Measurements from ENCODE around the gene FLNA.
"Not testable (repeated sequence)": the region's sequence is repeated elsewhere in the genome, so short reads cannot be mapped to it uniquely, and the experiment has no call there.

FLNA gene

GRCh38 chrX:154355776-154356140, 18.7 kb downstream of the FLNA start:
- no peak for DNase-seq

- DNase-seq, result no peak
Observed at GRCh38 chrX:154355094-154355775, 19.2 kb downstream of the FLNA start.

GRCh38 chrX:154354516-154354915, 19.9 kb downstream of the FLNA start:
- no peak for DNase-seq

- no peak for DNase-seq
Observed at GRCh38 chrX:154354013-154354412, 20.4 kb downstream of the FLNA start.

- DNase-seq, result no peak
Observed at GRCh38 chrX:154353172-154353843, 21.1 kb downstream of the FLNA start.

GRCh38 chrX:154352466-154352865, 22.0 kb downstream of the FLNA start:
- DNase-seq, result no peak

- DNase-seq, result no peak
Observed at GRCh38 chrX:154352012-154352401, 22.4 kb downstream of the FLNA start.

- DNase-seq, result no peak
Observed at GRCh38 chrX:154351183-154352011, 23.0 kb downstream of the FLNA start.

- no peak for DNase-seq
Observed at GRCh38 chrX:154350429-154351182, 23.8 kb downstream of the FLNA start.

GRCh38 chrX:154349979-154350378, 24.5 kb downstream of the FLNA start:
- DNase-seq, result no peak

- no peak for DNase-seq
Observed at GRCh38 chrX:154349359-154349935, 25.0 kb downstream of the FLNA start.

GRCh38 chrX:154348646-154349358, 25.6 kb downstream of the FLNA start:
- DNase-seq, result no peak

- no peak for DNase-seq
Observed at GRCh38 chrX:154348114-154348531, 26.3 kb downstream of the FLNA start.

- DNase-seq, result not testable (repeated sequence)
Observed at GRCh38 chrX:154343620-154344019, 30.8 kb downstream of the FLNA start.

GRCh38 chrX:154343063-154343462, 31.4 kb downstream of the FLNA start:
- not testable (repeated sequence) for DNase-seq

- not testable (repeated sequence) for DNase-seq
Observed at GRCh38 chrX:154341399-154342298, 32.8 kb downstream of the FLNA start.

- DNase-seq, result no peak
Observed at GRCh38 chrX:154334496-154334895, 39.9 kb downstream of the FLNA start.

- no peak for DNase-seq
Observed at GRCh38 chrX:154333837-154334271, 40.6 kb downstream of the FLNA start.

GRCh38 chrX:154333116-154333515, 41.3 kb downstream of the FLNA start:
- no peak for DNase-seq

GRCh38 chrX:154332561-154332960, 41.9 kb downstream of the FLNA start:
- DNase-seq, result no peak

GRCh38 chrX:154329294-154329693, 45.1 kb downstream of the FLNA start:
- no peak for DNase-seq
